CD14-positive monocyte (primary cell): ENCODE data around the gene SLC24A3. TPM values are rescaled to one million over a fixed set of nuclear protein-coding genes. Genes with fewer than 3 reads are reported as not detected.
A peak's percentile ranks its signal among the peaks of the same experiment; 100 is the strongest.

Experiments used
- DNase-seq, 3 donors: peaks; one replicate each; pipeline ENCODE4 v3.0.0-alpha.2; 2011 to 2022
- H2AFZ ChIP-seq: 2 replicates; pipeline ENCODE4 v1.6.0; 2012; ENCODE audit warnings: mild to moderate bottlenecking, low read depth, low read length, inconsistent platforms; ENCODE audit not compliant: insufficient read depth, poor library complexity, severe bottlenecking
- H3K27ac ChIP-seq, 2 donors: 1 replicate in 1 of 2; 2 replicates in 1 of 2; pipeline ENCODE4 v1.5.1; 2012 to 2013; ENCODE audit warnings: low read length in 2 of 2, control low read depth in 1 of 2, inconsistent platforms in 1 of 2, low read depth in 1 of 2, mild to moderate bottlenecking in 1 of 2
- H3K27me3 ChIP-seq, 2 donors: one replicate each; pipeline versions ENCODE4 v1.6.0 to v1.6.1; 2011 to 2013; ENCODE audit warnings: low read length in 2 of 2; ENCODE audit not compliant: control insufficient read depth in 2 of 2, insufficient read depth in 2 of 2
- H3K36me3 ChIP-seq, 2 donors: replicated peaks in 1 of 2; 1 replicate in 1 of 2; 2 replicates in 1 of 2; pipeline versions ENCODE4 v1.5.1 to v1.6.1; 2012 to 2013; ENCODE audit warnings: low read length in 2 of 2, control low read depth in 1 of 2, inconsistent platforms in 1 of 2, mild to moderate bottlenecking in 1 of 2; ENCODE audit not compliant: insufficient read depth in 2 of 2, control insufficient read depth in 1 of 2
- H3K4me1 ChIP-seq, 2 donors: 1 replicate in 1 of 2; 2 replicates in 1 of 2; pipeline versions ENCODE4 v1.5.1 to v1.6.1; 2012 to 2013; ENCODE audit warnings: low read length in 2 of 2, control low read depth in 1 of 2, inconsistent platforms in 1 of 2, mild to moderate bottlenecking in 1 of 2, moderate library complexity in 1 of 2; ENCODE audit not compliant: insufficient read depth in 2 of 2, control insufficient read depth in 1 of 2
- H3K4me2 ChIP-seq: replicated peaks from 2 replicates; pipeline ENCODE3; 2012; ENCODE audit warnings: low read length, moderate library complexity, mild to moderate bottlenecking; ENCODE audit not compliant: poor library complexity, severe bottlenecking; ENCODE audit errors: extremely low read depth
- H3K4me3 ChIP-seq, 3 experiments: fragments of 200-600 bp in 1 of 3; sonication (generic) in 1 of 3; replicated peaks in 1 of 3; 1 replicate in 2 of 3; 2 replicates in 1 of 3; pipeline ENCODE4 v1.5.1; 2011 to 2013; ENCODE audit warnings: low read length in 3 of 3, mild to moderate bottlenecking in 3 of 3, control low read depth in 2 of 3, low read depth in 2 of 3, inconsistent platforms in 1 of 3, moderate library complexity in 1 of 3
- H3K79me2 ChIP-seq: 2 replicates; pipeline ENCODE4 v1.6.0; 2012; ENCODE audit warnings: mild to moderate bottlenecking, control low read depth, inconsistent platforms, low read length, moderate library complexity; ENCODE audit not compliant: insufficient read depth
- H3K9ac ChIP-seq: 2 replicates; pipeline ENCODE4 v1.6.0; 2017; ENCODE audit warnings: low read length, mild to moderate bottlenecking; ENCODE audit not compliant: insufficient read depth, poor library complexity, severe bottlenecking
- H3K9me3 ChIP-seq, 2 donors: replicated peaks in 1 of 2; 1 replicate in 1 of 2; 2 replicates in 1 of 2; pipeline versions ENCODE4 v1.5.1 to v1.6.1; 2012 to 2013; ENCODE audit warnings: low read length in 2 of 2, control low read depth in 1 of 2; ENCODE audit not compliant: control insufficient read depth in 1 of 2, insufficient read depth in 1 of 2
- H4K20me1 ChIP-seq: 2 replicates; pipeline ENCODE4 v1.6.0; 2012; ENCODE audit warnings: mild to moderate bottlenecking, low read length, control low read depth, moderate library complexity; ENCODE audit not compliant: insufficient read depth
- H3K27ac Mint-ChIP-seq, 7 donors: one replicate each; pipeline ENCODE4 v1.8.0; 2020; ENCODE audit warnings: mild to moderate bottlenecking in 7 of 7, mixed read lengths in 7 of 7, moderate library complexity in 6 of 7, inconsistent platforms in 2 of 7
- H3K27me3 Mint-ChIP-seq, 3 donors: one replicate each; pipeline ENCODE4 v1.8.0; 2021 to 2022; ENCODE audit warnings: low read depth in 3 of 3, mild to moderate bottlenecking in 3 of 3, mixed read lengths in 3 of 3, moderate library complexity in 3 of 3, inconsistent platforms in 1 of 3
- H3K36me3 Mint-ChIP-seq, 2 donors: one replicate each; pipeline ENCODE4 v1.8.0; 2020; ENCODE audit warnings: mixed read lengths in 2 of 2, inconsistent platforms in 1 of 2, mild to moderate bottlenecking in 1 of 2
- H3K4me1 Mint-ChIP-seq: one replicate; pipeline ENCODE4 v1.8.0; 2020; ENCODE audit warnings: mild to moderate bottlenecking, mixed read lengths
- H3K4me3 Mint-ChIP-seq, 2 donors: one replicate each; pipeline ENCODE4 v1.8.0; 2020; ENCODE audit warnings: mild to moderate bottlenecking in 2 of 2, mixed read lengths in 2 of 2, moderate library complexity in 1 of 2
- H3K9me3 Mint-ChIP-seq, 7 donors: one replicate each; pipeline ENCODE4 v1.8.0; 2020 to 2022; ENCODE audit warnings: mixed read lengths in 7 of 7, mild to moderate bottlenecking in 6 of 7, moderate library complexity in 6 of 7, inconsistent platforms in 2 of 7
- WGBS: methylation state at CpG from one replicate; pipeline ENCODE4 v1.1.5; 2013; ENCODE audit warnings: missing lambda C conversion rate; ENCODE audit not compliant: insufficient coverage; 5-methylcytosine and 5-hydroxymethylcytosine counted together
- intact Hi-C, 2 donors: fragments of 100-400 bp; cut with micrococcal nuclease; formaldehyde crosslinking; loops; one replicate each; pipeline versions ENCODE4 v1.15.0 to v1.15.1; 2023
- polyA plus RNA-seq, 3 donors: library from polyadenylated mRNA; depleted of rRNA in 1 of 3; unstranded in 2 of 3; stranded (reverse) in 1 of 3; fragments of 300-500 nt in 2 of 3; fragments of >200 nt in 1 of 3; fragmentation: Illumina TruSeq in 2 of 3; gene quantifications; 1 replicate in 2 of 3; 2 replicates in 1 of 3; pipeline ENCODE4 v1.2.3, GENCODE V29; 2012 to 2021
- TF ChIP-seq, protein P1 (sequence below): fragments of 200-600 bp; IDR thresholded peaks from one replicate; pipeline ENCODE4 v1.8.0; 2022; ENCODE audit warnings: antibody characterized with exemption, mild to moderate bottlenecking

The SLC24A3 gene
- polyA plus RNA-seq, 3 donors, result 0.04 to 0.08 TPM; not detected in 1

- Histone ChIP-seq H3K27ac (no peak overlapping the region), H3K79me2 (no peaks in the 10 kb centered on the region), H3K4me2 (no peak overlapping the region), H3K9me3 (no peaks in the 10 kb centered on the region), H3K4me1 (no peaks in the 10 kb centered on the region), H3K36me3 (no peaks in the 10 kb centered on the region), H4K20me1 (no peaks in the 10 kb centered on the region), H3K4me3 (no peak overlapping the region), H2AFZ (peak overlapping the region; percentile 29), H3K27me3 (no peaks in the 10 kb centered on the region), H3K9ac (no peak overlapping the region)
- DNase-seq, result no peak
- TF ChIP-seq, protein P1, sequence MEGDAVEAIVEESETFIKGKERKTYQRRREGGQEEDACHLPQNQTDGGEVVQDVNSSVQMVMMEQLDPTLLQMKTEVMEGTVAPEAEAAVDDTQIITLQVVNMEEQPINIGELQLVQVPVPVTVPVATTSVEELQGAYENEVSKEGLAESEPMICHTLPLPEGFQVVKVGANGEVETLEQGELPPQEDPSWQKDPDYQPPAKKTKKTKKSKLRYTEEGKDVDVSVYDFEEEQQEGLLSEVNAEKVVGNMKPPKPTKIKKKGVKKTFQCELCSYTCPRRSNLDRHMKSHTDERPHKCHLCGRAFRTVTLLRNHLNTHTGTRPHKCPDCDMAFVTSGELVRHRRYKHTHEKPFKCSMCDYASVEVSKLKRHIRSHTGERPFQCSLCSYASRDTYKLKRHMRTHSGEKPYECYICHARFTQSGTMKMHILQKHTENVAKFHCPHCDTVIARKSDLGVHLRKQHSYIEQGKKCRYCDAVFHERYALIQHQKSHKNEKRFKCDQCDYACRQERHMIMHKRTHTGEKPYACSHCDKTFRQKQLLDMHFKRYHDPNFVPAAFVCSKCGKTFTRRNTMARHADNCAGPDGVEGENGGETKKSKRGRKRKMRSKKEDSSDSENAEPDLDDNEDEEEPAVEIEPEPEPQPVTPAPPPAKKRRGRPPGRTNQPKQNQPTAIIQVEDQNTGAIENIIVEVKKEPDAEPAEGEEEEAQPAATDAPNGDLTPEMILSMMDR, result no peak
- Mint-ChIP-seq H3K27me3 (peaks cover 1 to 4% (median 2%) of the 10 kb centered on the region in 3 donors), H3K4me3 (no peak overlapping the region), H3K4me1 (peaks cover 3% of the 10 kb centered on the region), H3K36me3 (no peaks in the 10 kb centered on the region), H3K27ac (no peak overlapping the region), H3K9me3 (peaks cover 0 to 2% (median 0%) of the 10 kb centered on the region in 7 donors)
- WGBS, result 0% methylated on average over 5 of the region's 6 CpGs
- intact Hi-C loops, result no loop called here
These were observed 163.0 kb downstream of the SLC24A3 start for GRCh38 chr20:19375395-19375794.

DNA sequence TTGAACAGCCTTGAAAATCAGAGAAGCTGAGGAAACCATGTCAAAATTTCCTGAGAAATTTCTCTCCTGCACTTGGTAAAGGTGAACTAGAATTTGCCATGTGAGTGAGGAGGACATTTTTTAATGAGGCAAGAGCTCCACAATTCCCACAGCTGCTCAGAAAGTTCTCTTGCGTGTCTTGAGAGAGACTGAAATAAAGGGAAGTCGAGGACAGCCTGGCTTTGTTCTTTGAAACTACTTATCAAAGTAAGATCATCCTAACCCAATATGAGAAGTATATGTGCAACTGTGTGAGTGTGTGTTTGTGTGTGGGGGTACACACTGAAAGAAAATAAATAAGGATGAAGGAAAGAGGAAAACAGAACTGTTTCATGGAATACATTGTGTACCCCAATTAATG lies 163.4 kb downstream of the SLC24A3 start:
- Histone ChIP-seq H3K9ac (no peak overlapping the region), H3K4me1 (no peaks in the 10 kb centered on the region), H4K20me1 (no peaks in the 10 kb centered on the region), H3K4me2 (no peak overlapping the region), H3K36me3 (no peaks in the 10 kb centered on the region), H3K27ac (no peak overlapping the region), H3K4me3 (no peak overlapping the region), H3K27me3 (no peaks in the 10 kb centered on the region), H3K79me2 (no peaks in the 10 kb centered on the region), H2AFZ (peak overlapping the region; percentile 29), H3K9me3 (no peaks in the 10 kb centered on the region)
- DNase-seq, result no peak
- intact Hi-C loops, result no loop called here
- Mint-ChIP-seq H3K4me3 (no peak overlapping the region), H3K9me3 (peaks cover 0 to 2% (median 0%) of the 10 kb centered on the region in 7 donors), H3K4me1 (peaks cover 3% of the 10 kb centered on the region), H3K36me3 (no peaks in the 10 kb centered on the region), H3K27ac (no peak overlapping the region), H3K27me3 (peaks cover 1 to 4% (median 2%) of the 10 kb centered on the region in 3 donors)
- no CpG with 5 or more reads among the region's 2 CpGs for WGBS
- TF ChIP-seq, protein P1, result no peak
